GM19467 (cell line): ENCODE results near the gene RIPPLY1.

Experiments
- ATAC-seq: cut with Tn5 transposase; IDR thresholded peaks from one replicate; pipeline ENCODE4 v1.9.1; 2021; ENCODE audit warnings: mild to moderate bottlenecking, moderate library complexity; ENCODE audit not compliant: unreplicated experiment

RIPPLY1 gene

GRCh38 chrX:106903291-106903824 lies at the start of gene RIPPLY1:
TSS of gene RIPPLY1 (minus strand) at chrX:106903341. CDS start at chrX:106903287, 54 bp downstream.
- ATAC-seq: no peak

GRCh38 chrX:106952538-106952937 lies 49.4 kb upstream of the RIPPLY1 start:
- no peak for ATAC-seq

- no peak for ATAC-seq
These were observed 48.9 kb upstream of the RIPPLY1 start for GRCh38 chrX:106952089-106952488.

- no peak for ATAC-seq
These were observed 48.1 kb upstream of the RIPPLY1 start for GRCh38 chrX:106951230-106951629.

GRCh38 chrX:106950381-106950780 lies 47.2 kb upstream of the RIPPLY1 start:
- no peak for ATAC-seq

- no peak for ATAC-seq
These were observed 46.2 kb upstream of the RIPPLY1 start for GRCh38 chrX:106949366-106949765.

GRCh38 chrX:106948641-106949040 lies 45.5 kb upstream of the RIPPLY1 start:
- no peak for ATAC-seq

- no peak for ATAC-seq
These were observed 43.3 kb upstream of the RIPPLY1 start for GRCh38 chrX:106946464-106946863.

GRCh38 chrX:106940068-106940467 lies 36.9 kb upstream of the RIPPLY1 start:
- ATAC-seq: no peak

GRCh38 chrX:106939566-106939965 lies 36.4 kb upstream of the RIPPLY1 start:
- no peak for ATAC-seq

- ATAC-seq: no peak
These were observed 33.1 kb upstream of the RIPPLY1 start for GRCh38 chrX:106936246-106936645.

- ATAC-seq: no peak
These were observed 32.0 kb upstream of the RIPPLY1 start for GRCh38 chrX:106935175-106935574.

- ATAC-seq: no peak
These were observed 30.4 kb upstream of the RIPPLY1 start for GRCh38 chrX:106933538-106933961.

- no peak for ATAC-seq
These were observed 29.9 kb upstream of the RIPPLY1 start for GRCh38 chrX:106932960-106933537.

GRCh38 chrX:106932492-106932923 lies 29.4 kb upstream of the RIPPLY1 start:
- no peak for ATAC-seq

- no peak for ATAC-seq
These were observed 28.8 kb upstream of the RIPPLY1 start for GRCh38 chrX:106931831-106932491.

GRCh38 chrX:106928227-106928626 lies 25.1 kb upstream of the RIPPLY1 start:
- no peak for ATAC-seq

- ATAC-seq: no peak
These were observed 24.6 kb upstream of the RIPPLY1 start for GRCh38 chrX:106927700-106928099.

- no peak for ATAC-seq
These were observed 23.9 kb upstream of the RIPPLY1 start for GRCh38 chrX:106927023-106927422.

GRCh38 chrX:106921637-106922036 lies 18.5 kb upstream of the RIPPLY1 start:
- no peak for ATAC-seq

GRCh38 chrX:106919932-106920452 lies 16.9 kb upstream of the RIPPLY1 start, which contains the start of gene CLDN2:
TSS of gene CLDN2 (plus strand) at chrX:106920402. CDS start at chrX:106928229, 7,827 bp downstream.
- no peak for ATAC-seq
